ENCODE results near the gene PTH2R.
A peak's percentile ranks its signal among the peaks of the same experiment; 100 is the strongest.
"Not testable (repeated sequence)": the region's sequence is repeated elsewhere in the genome, so short reads cannot be mapped to it uniquely, and the experiment has no call there.

Gene PTH2R, protein sequence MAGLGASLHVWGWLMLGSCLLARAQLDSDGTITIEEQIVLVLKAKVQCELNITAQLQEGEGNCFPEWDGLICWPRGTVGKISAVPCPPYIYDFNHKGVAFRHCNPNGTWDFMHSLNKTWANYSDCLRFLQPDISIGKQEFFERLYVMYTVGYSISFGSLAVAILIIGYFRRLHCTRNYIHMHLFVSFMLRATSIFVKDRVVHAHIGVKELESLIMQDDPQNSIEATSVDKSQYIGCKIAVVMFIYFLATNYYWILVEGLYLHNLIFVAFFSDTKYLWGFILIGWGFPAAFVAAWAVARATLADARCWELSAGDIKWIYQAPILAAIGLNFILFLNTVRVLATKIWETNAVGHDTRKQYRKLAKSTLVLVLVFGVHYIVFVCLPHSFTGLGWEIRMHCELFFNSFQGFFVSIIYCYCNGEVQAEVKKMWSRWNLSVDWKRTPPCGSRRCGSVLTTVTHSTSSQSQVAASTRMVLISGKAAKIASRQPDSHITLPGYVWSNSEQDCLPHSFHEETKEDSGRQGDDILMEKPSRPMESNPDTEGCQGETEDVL

DNA sequence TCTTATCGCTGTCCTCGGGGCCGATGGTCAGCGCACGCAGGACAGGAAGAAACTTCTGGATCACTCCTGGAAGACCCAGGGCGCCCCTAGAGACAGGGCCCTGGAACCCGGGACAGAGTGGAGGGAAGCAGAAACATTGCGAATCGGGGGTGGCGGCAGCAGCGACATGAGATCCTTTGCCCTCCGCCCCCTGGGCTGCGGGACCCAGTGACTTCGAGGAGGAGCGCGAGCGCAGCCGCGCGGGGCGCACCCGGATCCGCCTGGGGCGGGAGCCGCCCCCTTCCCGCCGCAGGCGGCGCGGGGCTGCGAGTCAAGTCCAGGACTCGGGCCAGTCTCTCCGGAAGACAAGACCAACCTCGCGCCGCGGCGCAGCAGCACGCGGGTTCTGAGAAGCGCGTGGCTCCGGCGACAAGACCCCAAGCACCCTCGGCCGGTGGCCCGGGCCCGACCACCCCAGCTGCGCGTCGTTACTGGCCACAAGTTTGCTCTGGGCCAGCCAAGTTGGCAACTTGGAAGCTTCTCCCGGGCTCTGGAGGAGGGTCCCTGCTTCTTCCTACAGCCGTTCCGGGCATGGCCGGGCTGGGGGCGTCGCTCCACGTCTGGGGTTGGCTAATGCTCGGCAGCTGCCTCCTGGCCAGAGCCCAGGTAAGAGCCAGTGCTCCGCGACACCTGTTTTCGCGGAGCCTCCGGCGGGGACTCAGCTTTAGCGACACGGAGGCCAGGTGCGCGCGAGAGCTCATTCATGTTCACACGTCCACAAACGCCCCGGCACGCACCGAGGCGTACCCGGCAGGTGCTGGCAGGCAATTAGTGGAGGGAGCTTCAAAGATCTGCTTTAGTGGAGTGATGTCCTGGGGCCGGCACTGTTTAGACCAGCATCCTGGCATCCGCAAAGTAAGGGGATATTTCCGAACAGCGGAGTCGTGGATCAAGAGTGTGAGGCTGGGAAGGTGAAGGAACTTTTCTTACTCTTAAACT, at the start of gene PTH2R:
Gene PTH2R (plus strand): TSS at position 319 of the 978 bp plus-strand sequence. CDS start 252 bp downstream, at position 571.
- DNase-seq (ENCODE audit: low spot score), result peak; percentile 19

DNA sequence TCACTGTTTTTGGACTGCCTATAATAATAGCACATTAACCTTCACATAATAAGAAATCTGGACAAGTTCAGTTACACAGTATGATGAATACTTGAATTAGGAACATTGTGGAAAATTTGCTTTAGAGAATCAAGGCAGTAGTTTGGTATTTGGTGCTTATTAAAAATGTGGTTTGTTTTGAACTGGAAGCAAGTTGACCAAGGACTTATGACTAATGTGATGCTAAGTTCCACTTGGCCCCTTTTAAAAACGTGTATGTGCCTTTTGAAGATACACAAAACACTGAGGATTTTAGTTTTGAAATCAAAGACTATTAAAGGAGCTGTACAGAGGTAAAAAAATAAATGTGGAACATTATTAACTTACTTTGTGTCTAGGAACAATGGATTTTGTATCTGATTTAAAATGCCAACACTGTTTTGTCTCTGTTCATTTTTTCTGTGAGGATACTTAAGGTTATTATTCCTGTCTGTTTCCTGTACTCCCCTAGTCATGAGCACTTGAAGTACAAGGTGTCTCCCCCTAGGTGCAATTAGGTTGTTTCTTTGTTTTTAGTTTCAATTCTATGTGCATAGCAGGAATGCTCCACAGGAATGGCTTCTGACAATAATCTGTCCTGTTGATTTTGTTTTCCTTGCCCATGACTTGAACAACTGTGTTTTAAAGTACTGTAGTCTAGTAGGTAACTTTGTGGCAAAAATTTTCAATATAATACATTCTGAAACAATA, 49.6 kb upstream of the PTH2R start:
- peak; percentile 9 for DNase-seq (ENCODE audit: low spot score)

DNA sequence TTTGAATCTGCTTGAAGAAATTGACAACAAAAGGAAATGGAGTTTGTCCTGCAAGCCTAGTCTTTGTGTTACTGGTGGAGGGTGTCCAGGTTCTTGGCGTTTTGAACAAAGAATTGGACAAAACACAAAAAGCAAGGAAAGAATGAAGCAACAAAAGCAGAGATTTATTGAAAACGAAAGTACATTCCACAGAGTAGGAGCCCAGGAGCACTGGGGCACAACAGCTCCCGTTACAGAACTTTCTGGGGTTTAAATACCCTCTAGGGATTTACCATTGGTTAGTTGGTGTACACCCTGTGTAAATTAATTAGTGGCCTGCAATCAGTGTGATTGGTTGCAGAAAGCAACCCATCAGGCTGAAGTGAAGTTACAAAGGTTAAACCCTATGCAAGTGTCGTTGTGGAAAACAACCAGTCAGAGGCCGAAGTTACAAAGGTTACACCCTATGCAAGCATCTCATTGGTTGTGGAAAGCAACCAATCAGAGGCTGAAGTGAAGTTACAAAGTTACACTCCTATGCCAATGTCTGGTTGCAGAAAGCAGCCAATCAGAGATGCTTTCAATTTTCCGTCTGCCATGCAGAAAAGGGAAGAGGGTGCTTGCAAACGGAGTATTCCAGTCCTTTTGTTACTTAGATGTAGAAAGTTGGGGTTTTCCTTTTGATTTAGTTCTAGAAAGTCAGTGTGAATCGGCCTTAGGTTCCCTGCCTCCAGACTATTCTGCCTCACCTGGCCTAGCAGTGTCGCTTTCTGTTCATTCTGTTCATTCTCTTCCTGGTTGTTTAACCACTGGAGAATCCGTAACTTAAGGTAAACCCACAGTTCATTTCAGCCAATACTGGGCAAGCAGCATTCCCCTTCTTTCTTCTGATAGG, 47.6 kb upstream of the PTH2R start:
- no peak for DNase-seq (ENCODE audit: low spot score)

DNA sequence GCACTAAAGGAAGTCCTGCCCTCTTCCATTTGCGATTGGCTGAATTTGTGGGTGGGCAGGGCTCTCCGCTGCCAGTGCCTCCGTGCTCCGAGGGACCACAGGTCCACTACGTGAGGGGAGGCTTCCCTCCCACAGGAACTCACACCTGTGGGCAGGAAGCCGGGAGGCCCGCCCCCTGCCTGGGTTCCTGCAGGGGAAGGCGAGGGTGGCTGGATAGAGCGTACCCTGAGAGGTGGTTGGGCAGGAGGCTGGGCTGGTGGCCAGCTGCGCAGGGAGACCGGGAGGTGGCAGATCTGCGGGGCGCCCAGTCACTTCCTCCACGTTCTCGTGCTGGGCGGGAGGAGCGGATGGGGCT, 47.0 kb upstream of the PTH2R start:
- no peak for DNase-seq (ENCODE audit: low spot score)

DNA sequence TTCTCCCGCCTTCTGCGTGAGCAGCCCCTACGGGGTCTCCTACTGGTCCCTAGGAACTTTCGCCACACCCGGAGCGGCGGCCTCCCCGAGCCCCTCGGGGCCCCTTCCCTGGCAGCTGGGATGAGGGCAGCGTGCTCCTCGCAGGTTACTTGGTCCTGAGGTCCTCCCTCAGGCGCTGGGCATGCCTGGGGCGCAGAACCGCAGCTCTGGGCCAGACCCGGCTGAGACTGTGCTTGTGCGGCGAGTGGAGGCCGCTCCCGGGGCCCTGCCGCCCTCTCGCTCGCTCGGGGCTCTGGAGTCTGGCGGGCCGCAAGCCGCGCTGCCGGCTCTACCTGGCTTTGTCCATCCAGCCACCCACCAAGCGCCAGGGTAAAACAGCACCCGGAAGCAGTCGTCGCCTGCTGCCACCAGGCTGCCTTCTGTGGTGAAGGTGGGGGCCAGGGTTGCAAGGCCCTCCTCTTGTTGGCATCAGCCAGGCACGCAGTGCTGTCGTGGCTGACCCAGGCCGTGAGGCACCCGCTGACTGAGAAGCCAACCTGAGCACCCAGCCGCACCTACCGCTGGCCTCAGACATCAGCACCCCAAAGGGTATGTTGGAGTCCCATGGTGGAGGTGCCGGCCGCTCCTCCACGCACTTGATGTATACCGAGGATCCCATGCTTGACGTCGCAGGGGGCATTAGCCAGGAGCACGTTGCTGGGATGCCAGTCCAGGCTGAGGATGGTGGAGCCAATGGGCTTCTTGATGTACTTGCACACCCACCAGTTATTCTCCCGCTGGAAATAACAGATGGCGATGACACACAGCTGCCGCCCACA, 46.1 kb upstream of the PTH2R start:
- no peak for DNase-seq (ENCODE audit: low spot score)

DNA sequence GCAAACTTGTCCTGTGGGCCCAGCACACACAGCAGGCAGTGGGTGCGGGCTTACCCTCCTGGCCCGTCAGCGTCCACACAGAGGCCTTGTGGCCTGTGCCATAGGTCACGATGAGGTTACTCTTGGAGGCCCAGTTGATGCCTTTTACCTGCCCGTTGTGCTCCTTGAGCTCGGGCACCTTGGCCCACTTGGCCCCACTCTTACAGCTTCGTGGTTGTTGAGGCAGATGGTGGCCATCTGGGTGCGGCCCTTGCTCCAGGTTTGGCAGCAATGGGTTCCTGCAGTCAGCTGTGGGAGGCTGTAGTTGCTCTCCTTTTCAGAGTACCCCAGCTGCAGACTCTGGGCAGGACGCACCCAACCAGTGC, 45.5 kb upstream of the PTH2R start:
- no peak for DNase-seq (ENCODE audit: low spot score)

DNA sequence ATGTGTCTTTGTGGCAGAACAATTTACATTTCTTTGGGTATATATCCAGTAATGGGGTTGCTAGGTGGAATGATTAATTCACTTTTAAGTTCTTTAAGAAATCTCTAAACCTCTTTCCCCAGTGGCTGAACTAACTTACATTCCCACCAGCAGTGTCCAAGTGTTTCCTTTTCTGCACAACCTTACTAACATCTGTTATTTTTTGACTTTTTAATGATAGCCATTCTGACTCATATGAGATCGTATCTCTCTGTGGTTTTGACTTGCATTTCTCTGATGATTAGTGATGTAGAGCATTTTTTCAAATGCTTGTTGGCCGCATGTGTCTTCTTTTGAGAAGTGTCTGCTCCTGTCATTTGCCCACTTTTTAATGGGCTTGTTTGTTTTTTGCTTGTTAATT, 43.1 kb upstream of the PTH2R start:
- DNase-seq (ENCODE audit: low spot score), result peak; percentile 75

DNA sequence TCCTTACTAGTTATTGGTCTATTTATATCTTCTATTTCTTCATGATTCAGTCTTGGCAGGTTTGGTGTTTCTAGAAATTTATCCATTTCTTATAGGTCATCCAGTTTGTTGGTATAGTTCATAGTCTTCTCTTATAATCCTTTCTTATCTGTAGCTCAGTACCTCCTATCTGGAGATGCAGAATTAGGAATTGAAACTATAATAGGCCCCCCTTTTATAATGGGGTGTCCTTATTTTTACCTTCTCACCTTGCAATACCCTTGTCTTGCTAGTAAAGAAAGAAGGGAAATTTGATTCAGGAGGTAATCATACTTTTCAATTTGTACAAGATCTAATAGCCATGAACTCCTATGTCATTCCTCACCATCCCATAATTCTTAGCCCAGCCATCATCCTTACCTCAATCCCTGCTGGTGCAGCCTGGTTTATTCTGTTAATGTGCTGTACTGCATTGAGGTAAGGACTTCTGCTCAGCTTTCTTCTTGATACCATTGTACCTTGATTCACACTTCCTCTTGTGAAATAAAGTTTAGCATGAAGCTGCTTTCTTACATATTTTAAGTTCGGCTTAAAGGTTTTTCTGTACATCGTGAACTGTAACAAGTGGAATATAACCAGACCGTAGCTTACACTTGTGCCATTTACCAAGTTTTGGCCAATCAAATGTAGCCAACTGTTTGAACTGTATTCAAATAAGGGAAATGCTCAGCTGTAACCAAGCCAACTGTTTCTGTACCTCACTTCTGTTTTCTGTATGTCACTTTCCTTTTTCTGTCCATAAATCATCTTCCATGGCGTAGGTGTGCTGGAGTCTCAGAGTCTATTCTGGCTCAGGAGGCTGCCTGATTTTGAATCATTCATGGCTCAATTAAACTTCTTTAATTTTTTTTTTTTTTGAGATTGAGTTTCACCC, 40.1 kb upstream of the PTH2R start:
- no peak for DNase-seq (ENCODE audit: low spot score)

DNA sequence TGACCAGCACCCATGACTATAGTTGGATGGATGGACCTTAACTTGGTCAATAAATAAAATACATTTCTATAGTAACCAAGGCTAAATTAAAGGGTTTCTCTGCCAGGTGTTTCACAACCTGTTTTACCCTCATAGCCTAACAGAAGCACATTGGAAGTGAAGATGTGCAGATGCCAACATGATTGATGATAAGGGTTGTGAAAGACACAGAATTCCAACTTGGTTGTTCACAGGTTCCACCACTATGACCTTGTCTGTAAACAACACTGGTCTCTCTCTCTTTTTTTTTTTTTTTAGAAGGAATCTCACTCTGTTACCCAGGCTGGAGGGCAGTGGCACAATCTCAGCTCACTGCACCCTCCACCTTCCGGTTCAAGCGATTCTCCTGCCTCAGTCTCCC, 37.5 kb upstream of the PTH2R start:
- peak; percentile 70 for DNase-seq (ENCODE audit: low spot score)

DNA sequence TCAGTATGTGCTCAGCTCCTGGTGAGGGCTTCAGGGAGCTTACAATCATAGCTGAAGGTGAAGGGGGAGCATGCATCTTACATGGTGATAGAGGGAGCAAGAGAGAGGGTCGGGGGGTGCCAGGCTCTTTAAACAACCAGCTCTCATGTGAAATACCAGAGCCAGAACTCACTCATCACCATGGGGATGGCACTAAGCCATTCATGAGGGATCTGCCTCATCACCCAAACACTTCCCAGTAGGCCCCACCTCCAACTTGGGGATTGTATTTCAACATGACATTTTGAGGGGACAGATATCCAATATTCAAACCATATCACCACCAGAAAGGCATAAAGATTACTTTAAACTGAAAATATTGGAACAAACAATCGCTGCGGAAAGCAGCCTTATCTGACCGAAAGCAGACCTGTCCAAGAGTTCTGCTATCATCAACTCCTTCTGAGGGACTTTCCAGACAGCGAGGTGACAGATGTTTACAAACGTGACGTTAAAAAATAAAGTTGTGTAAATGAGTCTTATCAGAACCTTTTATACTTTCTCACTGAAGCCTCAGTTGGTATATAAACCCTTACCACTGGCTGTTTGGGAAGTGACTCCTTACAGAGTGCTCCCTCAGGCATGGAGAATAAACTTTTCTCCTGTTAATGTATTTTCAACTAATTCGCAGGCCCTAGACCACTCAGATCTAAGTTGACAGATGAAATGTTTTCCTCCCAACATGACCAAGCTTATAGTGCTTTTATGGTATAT, 35.5 kb upstream of the PTH2R start:
- peak; percentile 56 for DNase-seq (ENCODE audit: low spot score)

DNA sequence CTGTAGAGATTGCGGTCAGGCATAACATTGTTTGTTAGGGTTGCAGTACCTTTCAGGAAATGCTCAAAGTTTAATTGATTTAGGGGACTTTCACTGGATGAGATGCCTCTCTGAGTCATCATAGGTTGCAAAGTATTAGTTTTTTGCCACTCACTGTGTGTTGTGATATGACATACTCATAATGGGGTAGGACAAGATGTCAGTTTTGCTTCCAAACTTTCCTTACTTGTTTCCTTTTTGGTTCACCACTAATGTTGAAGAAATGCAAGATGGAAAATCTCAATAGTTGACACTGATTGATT, 35.0 kb upstream of the PTH2R start:
- peak; percentile 47 for DNase-seq (ENCODE audit: low spot score)

DNA sequence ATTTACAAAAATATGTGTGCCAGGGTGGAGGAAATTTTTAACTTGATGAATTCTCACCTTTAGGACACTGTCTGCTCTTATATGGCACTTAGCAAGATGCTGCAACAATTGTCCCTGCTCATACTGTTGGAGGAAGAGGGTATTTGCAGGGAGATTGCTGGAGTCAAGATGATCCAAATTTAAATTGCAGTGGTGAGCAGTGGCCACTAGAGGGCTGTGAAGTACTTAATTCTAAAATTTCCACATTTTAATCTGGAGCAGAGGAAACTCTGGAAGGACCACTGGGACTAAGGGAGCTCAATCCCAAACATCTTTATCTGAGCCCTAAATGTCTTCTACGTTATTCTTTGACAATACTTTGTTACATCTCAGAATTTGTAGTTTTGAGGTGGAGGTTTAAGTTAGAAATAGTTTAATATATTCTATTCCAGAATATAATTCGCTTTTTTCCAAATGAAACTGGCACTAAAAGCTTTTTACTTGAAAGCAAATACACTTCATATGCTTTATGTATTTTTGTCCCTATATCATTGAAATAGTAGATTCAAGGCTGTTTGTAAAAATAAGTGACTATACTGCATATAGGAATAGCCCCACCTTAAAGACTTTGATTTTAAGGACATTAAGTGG, 33.0 kb upstream of the PTH2R start:
- peak; percentile 58 for DNase-seq (ENCODE audit: low spot score)

DNA sequence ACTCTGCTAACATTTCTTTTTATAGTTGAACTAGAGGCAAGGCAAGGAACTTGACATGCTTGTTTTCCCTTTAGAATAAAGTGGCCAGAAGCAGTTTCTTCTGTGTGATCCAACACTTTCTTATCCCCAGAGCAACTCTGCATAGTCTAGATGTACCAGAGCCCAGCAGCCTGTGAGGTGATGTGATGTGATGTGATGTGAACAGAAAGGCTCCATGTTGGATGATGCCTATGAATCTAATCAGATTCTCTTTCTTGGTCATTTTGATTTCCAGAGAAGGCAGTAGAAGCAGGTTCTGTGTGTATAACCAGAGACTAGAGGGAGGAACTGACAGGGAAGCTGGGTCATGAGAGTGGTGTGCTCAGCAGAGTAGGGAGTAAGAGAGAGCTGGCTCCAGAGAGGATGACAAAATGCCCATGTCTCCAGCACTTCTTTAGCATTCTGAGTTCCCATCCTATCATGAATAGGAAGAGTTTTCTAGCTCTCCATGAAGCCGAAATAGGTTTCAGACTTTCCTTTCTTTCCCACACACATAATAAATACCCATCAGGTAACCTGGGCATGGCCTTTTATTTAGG, 31.0 kb upstream of the PTH2R start:
- DNase-seq (ENCODE audit: low spot score), result no peak

DNA sequence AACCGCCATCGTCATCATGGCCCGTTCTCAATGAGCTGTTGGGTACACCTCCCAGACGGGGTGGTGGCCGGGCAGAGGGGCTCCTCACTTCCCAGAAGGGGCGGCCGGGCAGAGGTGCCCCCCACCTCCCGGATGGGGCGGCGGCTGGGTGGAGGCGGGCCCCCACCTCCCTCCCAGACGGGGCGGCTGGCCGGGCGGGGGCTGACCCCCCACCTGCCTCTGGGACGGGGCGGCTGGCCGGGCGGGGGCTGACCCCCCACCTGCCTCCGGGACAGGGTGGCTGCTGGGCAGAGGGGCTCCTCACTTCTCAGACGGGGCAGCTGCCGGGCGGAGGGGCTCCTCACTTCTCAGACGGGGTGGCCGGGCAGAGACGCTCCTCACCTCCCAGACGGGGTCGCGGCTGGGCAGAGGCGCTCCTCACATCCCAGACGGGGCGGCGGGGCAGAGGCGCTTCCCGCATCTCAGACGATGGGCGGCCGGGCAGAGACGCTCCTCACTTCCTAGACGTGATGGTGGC, 29.2 kb upstream of the PTH2R start:
- not testable (repeated sequence) for DNase-seq (ENCODE audit: low spot score)

DNA sequence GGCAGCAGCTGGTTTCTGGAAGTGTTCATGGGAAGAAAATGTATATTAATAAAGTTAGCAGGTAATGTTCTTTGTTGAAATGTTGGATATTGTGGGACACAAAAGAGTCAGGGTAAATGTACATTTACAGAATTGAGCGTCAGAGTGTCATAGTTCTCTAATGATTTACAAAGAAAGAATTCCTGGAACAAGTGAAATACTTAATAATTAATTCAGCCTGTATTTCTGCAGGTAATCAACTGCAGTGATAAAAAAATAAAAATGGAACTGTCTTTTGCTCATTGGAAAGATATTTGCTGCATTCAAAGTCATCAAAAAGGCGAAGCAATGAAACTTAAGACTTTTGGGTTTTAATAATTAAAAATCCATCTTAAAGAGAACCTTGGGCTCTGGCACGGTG, 27.4 kb upstream of the PTH2R start:
- DNase-seq (ENCODE audit: low spot score), result peak; percentile 55

DNA sequence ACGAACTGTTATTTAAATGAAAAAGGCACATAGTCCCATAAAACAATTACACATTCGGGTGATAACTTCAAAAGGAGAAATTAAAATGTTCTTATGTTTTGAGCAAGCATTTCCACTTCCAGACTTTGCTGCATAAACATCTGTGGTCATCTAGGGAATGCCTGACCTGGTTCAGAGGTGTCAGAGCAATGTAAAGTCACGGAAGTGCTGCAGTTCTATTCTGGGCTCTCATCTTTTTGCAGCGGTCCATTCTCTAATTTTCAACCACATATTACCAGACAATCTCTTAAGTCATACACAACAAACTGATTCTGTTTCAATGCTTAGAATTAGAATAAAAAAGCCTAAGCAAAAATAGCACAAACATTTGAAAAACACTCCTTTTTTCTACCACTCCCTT, 22.0 kb upstream of the PTH2R start:
- DNase-seq (ENCODE audit: low spot score), result no peak

DNA sequence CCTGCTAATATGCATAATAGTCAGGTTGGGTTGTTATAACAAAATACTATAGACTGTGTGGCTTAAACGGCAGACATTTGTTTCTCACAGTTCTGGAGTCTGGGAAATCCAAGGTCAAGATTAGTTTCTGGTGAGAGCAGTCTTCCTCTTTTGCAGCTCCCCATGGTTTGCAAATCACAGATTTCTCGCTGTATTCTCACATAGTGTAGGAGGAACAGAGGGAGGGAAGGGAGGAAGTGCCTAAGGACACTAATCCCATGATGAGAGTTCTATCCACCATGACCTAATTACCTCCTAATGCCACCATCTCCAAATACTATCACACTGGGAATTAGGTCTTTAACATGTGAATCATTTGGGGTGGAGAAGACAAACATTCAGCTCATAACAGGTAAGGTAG, 20.1 kb upstream of the PTH2R start:
- DNase-seq (ENCODE audit: low spot score), result no peak

DNA sequence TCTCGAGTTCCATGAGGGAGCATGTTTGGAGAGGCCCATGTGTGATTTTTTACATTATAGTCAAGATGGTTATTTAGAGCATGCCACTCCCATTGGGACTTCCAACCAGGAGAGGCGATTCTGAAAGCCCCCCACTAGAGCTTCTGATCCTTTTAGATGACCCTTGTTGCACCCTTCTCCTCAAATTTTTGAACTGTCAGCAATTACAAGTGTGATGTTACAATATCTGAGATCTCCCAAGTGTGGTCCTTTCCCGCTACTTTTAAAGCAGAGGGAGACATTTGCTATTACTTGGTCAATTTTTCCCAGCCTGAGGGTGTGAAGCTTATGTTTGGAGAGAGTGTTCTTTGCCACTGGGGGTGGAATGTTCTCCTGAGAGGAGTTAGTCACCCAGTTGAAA, 16.7 kb upstream of the PTH2R start:
- no peak for DNase-seq (ENCODE audit: low spot score)

Data from kidney tubule cell (primary cell).